ENCODE results near the gene NPTX1.
A peak's percentile ranks its signal among the peaks of the same experiment; 100 is the strongest.

Gene NPTX1

GRCh38 chr17:80479246-80479566 is 2.8 kb upstream of the NPTX1 start:
- DNase-seq (ENCODE audit: low read depth in 1 of 2, low spot score in 1 of 2), result no peak

- no peak for DNase-seq (ENCODE audit: low read depth in 1 of 2, low spot score in 1 of 2)
These were observed 2.3 kb upstream of the NPTX1 start for GRCh38 chr17:80478487-80479245.

GRCh38 chr17:80477647-80478478 is 1.5 kb upstream of the NPTX1 start:
- peak in 1 of 2 donors; percentile 34 for DNase-seq (ENCODE audit: low read depth in 1 of 2, low spot score in 1 of 2)

GRCh38 chr17:80476877-80477646 is 655 bp upstream of the NPTX1 start:
- no peak for DNase-seq (ENCODE audit: low read depth in 1 of 2, low spot score in 1 of 2)

GRCh38 chr17:80474961-80475909 is 1.2 kb downstream of the NPTX1 start:
- DNase-seq (ENCODE audit: low read depth in 1 of 2, low spot score in 1 of 2), result no peak

- no peak for DNase-seq (ENCODE audit: low read depth in 1 of 2, low spot score in 1 of 2)
These were observed 2.0 kb downstream of the NPTX1 start for GRCh38 chr17:80474231-80474960.

- no peak for DNase-seq (ENCODE audit: low read depth in 1 of 2, low spot score in 1 of 2)
These were observed 2.7 kb downstream of the NPTX1 start for GRCh38 chr17:80473701-80474100.

GRCh38 chr17:80472996-80473395 is 3.4 kb downstream of the NPTX1 start:
- no peak for DNase-seq (ENCODE audit: low read depth in 1 of 2, low spot score in 1 of 2)

- DNase-seq (ENCODE audit: low read depth in 1 of 2, low spot score in 1 of 2), result no peak
These were observed 4.5 kb downstream of the NPTX1 start for GRCh38 chr17:80471922-80472321.

GRCh38 chr17:80470603-80471002 is 5.8 kb downstream of the NPTX1 start:
- DNase-seq (ENCODE audit: low read depth in 1 of 2, low spot score in 1 of 2), result no peak

GRCh38 chr17:80469667-80470066 is 6.7 kb downstream of the NPTX1 start:
- no peak for DNase-seq (ENCODE audit: low read depth in 1 of 2, low spot score in 1 of 2)

- DNase-seq (ENCODE audit: low read depth in 1 of 2, low spot score in 1 of 2), result no peak
These were observed 7.5 kb downstream of the NPTX1 start for GRCh38 chr17:80468781-80469493.

- no peak for DNase-seq (ENCODE audit: low read depth in 1 of 2, low spot score in 1 of 2)
These were observed 8.2 kb downstream of the NPTX1 start for GRCh38 chr17:80468242-80468641.

GRCh38 chr17:80466188-80466705 is 10.2 kb downstream of the NPTX1 start:
- DNase-seq (ENCODE audit: low read depth in 1 of 2, low spot score in 1 of 2), result no peak

GRCh38 chr17:80465327-80465974 is 11.0 kb downstream of the NPTX1 start:
- no peak for DNase-seq (ENCODE audit: low read depth in 1 of 2, low spot score in 1 of 2)

- DNase-seq (ENCODE audit: low read depth in 1 of 2, low spot score in 1 of 2), result no peak
These were observed 11.9 kb downstream of the NPTX1 start for GRCh38 chr17:80464486-80464885.

- DNase-seq (ENCODE audit: low read depth in 1 of 2, low spot score in 1 of 2), result no peak
These were observed 12.5 kb downstream of the NPTX1 start for GRCh38 chr17:80463784-80464400.

- DNase-seq (ENCODE audit: low read depth in 1 of 2, low spot score in 1 of 2), result no peak
These were observed 14.8 kb downstream of the NPTX1 start for GRCh38 chr17:80461528-80462160.
